ENCODE data around the gene TDRD9. TPM values are rescaled to one million over a fixed set of nuclear protein-coding genes. Genes with fewer than 3 reads are reported as not detected.

Gene TDRD9
- total and polyA plus RNA-seq, 12 donors = 0.55 to 8.4 (median 2.4) TPM

DNA sequence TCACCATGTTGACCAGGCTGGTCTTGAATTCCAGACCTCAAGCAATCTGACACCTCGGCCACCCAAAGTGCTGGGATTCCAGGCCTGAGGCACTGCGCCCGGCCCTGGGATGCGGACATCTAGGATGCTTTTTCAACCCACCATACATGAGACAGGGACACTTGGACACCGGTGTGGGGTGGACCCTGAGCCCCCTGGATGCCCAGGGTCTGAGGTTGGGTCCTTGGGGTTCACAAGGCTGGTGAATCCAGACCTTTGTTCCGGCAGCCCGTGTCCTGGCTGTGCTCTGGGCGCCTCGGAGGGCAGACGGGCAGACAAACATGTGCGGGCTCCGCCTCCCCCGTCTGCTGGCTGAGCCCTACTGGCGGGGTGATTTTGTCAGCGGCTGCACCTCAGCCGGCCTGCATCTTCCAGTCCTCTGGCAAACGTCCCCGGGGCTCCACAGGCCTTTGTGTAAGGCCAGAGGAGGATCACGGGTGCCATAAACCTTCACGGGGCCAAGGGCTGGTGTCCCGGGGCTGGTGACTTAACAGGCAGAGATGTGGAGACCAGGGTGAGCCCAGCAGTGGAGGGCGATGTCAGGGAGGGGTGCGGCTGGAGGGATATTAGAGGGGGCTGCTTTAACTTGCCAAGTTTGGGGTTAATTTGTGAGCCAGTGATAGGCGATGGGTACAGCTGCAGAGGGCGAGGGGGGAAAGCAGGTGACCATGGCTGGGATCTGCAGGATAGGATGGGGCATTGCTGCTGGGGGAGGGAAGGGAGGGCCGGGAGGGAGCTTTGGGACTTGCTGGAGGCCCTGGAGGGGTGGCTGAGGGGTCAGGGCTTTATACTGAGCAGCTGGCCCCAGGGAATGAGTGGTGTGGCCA, 163.0 kb downstream of the TDRD9 start:
- Histone ChIP-seq H3K4me3 (no peak overlapping the region), H3K27me3 (peaks cover 2 to 31% (median 27%) of the 10 kb centered on the region in 7 donors), H3K4me1 (peaks cover 0 to 14% (median 5%) of the 10 kb centered on the region in 9 donors), H3K9me3 (no peaks in the 10 kb centered on the region), H3K36me3 (no peaks in the 10 kb centered on the region), H3K27ac (peak overlapping the region in 1 of 10 donors; percentile 14)
- 62 to 64% methylated on average over 26 of the region's 26 CpGs for WGBS, 2 donors
- DNase-seq (peak in 1 of 2 donors; percentile 23), ATAC-seq (peak in 2 of 8 donors; percentile 6 to 20)
- no peak for TF ChIP-seq CTCF (IDR thresholded peaks at IDR 0.05)
- intact Hi-C loops (cut with DNase I) = loop anchor here in 4 of 10 donors (5.0 to 10.0 kb wide), 4 partner anchors 471 to 546 kb away; no protein-coding TSS in a partner anchor

GRCh38 chr14:104091927-104092771, 163.9 kb downstream of the TDRD9 start:
- TF ChIP-seq CTCF (IDR thresholded peaks at IDR 0.05) = no peak
- WGBS, 2 donors = 83% methylated on average over 23 of the region's 23 CpGs
- H3K36me3 ChIP-seq = no peaks in the 10 kb centered on the region
- DNase-seq (no peak), ATAC-seq (no peak)
- no peak overlapping the region for H3K4me3 ChIP-seq
- no peaks in the 10 kb centered on the region for H3K9me3 ChIP-seq
- peaks cover 0 to 6% (median 3%) of the 10 kb centered on the region in 9 donors for H3K4me1 ChIP-seq
- no peak overlapping the region for H3K27ac ChIP-seq
- intact Hi-C loops (cut with DNase I) = loop anchor here in 4 of 10 donors (5.0 to 10.0 kb wide), 4 partner anchors 470 to 545 kb away; no protein-coding TSS in a partner anchor
- peaks cover 0 to 24% (median 18%) of the 10 kb centered on the region in 7 donors for H3K27me3 ChIP-seq

- no peak for TF ChIP-seq CTCF (IDR thresholded peaks at IDR 0.05)
- WGBS, 2 donors = 67 to 70% methylated on average over 11 of the region's 11 CpGs
- no peak overlapping the region for H3K27ac ChIP-seq
- intact Hi-C loops (cut with DNase I) = loop anchor here in 4 of 10 donors (5.0 to 10.0 kb wide), 4 partner anchors 469 to 544 kb away; no protein-coding TSS in a partner anchor
- H3K36me3 ChIP-seq = no peaks in the 10 kb centered on the region
- no peaks in the 10 kb centered on the region for H3K9me3 ChIP-seq
- ATAC-seq (no peak), DNase-seq (no peak)
- peaks cover 0 to 21% (median 12%) of the 10 kb centered on the region in 7 donors for H3K27me3 ChIP-seq
- H3K4me1 ChIP-seq = peaks cover 0 to 6% (median 0%) of the 10 kb centered on the region in 9 donors
- no peak overlapping the region for H3K4me3 ChIP-seq
Measured at GRCh38 chr14:104092931-104093365, 164.7 kb downstream of the TDRD9 start.

Measured in heart right ventricle (tissue), 16 donors.